ENCODE results near the gene SSBP3. TPM values are rescaled to one million over a fixed set of nuclear protein-coding genes. Genes with fewer than 3 reads are reported as not detected.

SSBP3 gene
- total RNA-seq, 1 experiment from 2014 or later: 115 TPM

- Mint-ChIP-seq H3K4me3 (no peak overlapping the region), H3K27me3 (ENCODE audit: low read depth) (no peaks in the 10 kb centered on the region), H3K27ac (0 out of 2 replicates have a peak overlapping the region, but pooled peaks have one; percentile 88), H3K9me3 (no peaks in the 10 kb centered on the region), H3K4me1 (peaks cover 86% of the 10 kb centered on the region), H3K36me3 (no peaks in the 10 kb centered on the region)
- ChIA-PET POLR2A (no interaction called here), CTCF (interaction anchor here (0.6 to 1.8 kb wide), 7 partner anchors 13 to 306 kb away, joined by 3 to 7 read pairs (median 4); no protein-coding TSS in a partner anchor)
- DNase-seq (ENCODE audit: low spot score) (no peak), ATAC-seq (no peak; the same call in 1 of the 2 replicates)
- TF ChIP-seq ZBTB43 (CRISPR knock-in tag; IDR thresholded peaks at IDR 0.05): no peak
- TF ChIP-seq ZNF138 (CRISPR knock-in tag; conservative IDR thresholded peaks at IDR 0.05): no peak
- no peak for TF ChIP-seq CTCF (IDR thresholded peaks at IDR 0.05)
- TF ChIP-seq NR1H2 (CRISPR knock-in tag; IDR thresholded peaks at IDR 0.05): no peak
- no peak for TF ChIP-seq TEAD1 (CRISPR knock-in tag; IDR thresholded peaks at IDR 0.05)
- TF ChIP-seq NFE2L1 (CRISPR knock-in tag; IDR thresholded peaks at IDR 0.05): no peak
- TF ChIP-seq, protein P1, sequence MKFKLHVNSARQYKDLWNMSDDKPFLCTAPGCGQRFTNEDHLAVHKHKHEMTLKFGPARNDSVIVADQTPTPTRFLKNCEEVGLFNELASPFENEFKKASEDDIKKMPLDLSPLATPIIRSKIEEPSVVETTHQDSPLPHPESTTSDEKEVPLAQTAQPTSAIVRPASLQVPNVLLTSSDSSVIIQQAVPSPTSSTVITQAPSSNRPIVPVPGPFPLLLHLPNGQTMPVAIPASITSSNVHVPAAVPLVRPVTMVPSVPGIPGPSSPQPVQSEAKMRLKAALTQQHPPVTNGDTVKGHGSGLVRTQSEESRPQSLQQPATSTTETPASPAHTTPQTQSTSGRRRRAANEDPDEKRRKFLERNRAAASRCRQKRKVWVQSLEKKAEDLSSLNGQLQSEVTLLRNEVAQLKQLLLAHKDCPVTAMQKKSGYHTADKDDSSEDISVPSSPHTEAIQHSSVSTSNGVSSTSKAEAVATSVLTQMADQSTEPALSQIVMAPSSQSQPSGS (CRISPR knock-in tag; IDR thresholded peaks at IDR 0.05; ENCODE audit: borderline replicate concordance, low read depth): no peak
- no peak for TF ChIP-seq ZNF263 (CRISPR knock-in tag; IDR thresholded peaks at IDR 0.05; ENCODE audit: low read depth)
- no peak for TF ChIP-seq ESRRA (CRISPR knock-in tag; IDR thresholded peaks at IDR 0.05; ENCODE audit: borderline replicate concordance)
- TF ChIP-seq ZNF232 (CRISPR knock-in tag; IDR thresholded peaks at IDR 0.05): no peak
- TF ChIP-seq ZNF317 (CRISPR knock-in tag; IDR thresholded peaks at IDR 0.05; ENCODE audit: borderline replicate concordance, low read depth): no peak
- TF ChIP-seq, protein P2, sequence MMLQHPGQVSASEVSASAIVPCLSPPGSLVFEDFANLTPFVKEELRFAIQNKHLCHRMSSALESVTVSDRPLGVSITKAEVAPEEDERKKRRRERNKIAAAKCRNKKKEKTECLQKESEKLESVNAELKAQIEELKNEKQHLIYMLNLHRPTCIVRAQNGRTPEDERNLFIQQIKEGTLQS (CRISPR knock-in tag; conservative IDR thresholded peaks at IDR 0.05): no peak
- TF ChIP-seq STAT6 (CRISPR knock-in tag; conservative IDR thresholded peaks at IDR 0.05; ENCODE audit: low read depth): no peak
- TF ChIP-seq, protein P3, sequence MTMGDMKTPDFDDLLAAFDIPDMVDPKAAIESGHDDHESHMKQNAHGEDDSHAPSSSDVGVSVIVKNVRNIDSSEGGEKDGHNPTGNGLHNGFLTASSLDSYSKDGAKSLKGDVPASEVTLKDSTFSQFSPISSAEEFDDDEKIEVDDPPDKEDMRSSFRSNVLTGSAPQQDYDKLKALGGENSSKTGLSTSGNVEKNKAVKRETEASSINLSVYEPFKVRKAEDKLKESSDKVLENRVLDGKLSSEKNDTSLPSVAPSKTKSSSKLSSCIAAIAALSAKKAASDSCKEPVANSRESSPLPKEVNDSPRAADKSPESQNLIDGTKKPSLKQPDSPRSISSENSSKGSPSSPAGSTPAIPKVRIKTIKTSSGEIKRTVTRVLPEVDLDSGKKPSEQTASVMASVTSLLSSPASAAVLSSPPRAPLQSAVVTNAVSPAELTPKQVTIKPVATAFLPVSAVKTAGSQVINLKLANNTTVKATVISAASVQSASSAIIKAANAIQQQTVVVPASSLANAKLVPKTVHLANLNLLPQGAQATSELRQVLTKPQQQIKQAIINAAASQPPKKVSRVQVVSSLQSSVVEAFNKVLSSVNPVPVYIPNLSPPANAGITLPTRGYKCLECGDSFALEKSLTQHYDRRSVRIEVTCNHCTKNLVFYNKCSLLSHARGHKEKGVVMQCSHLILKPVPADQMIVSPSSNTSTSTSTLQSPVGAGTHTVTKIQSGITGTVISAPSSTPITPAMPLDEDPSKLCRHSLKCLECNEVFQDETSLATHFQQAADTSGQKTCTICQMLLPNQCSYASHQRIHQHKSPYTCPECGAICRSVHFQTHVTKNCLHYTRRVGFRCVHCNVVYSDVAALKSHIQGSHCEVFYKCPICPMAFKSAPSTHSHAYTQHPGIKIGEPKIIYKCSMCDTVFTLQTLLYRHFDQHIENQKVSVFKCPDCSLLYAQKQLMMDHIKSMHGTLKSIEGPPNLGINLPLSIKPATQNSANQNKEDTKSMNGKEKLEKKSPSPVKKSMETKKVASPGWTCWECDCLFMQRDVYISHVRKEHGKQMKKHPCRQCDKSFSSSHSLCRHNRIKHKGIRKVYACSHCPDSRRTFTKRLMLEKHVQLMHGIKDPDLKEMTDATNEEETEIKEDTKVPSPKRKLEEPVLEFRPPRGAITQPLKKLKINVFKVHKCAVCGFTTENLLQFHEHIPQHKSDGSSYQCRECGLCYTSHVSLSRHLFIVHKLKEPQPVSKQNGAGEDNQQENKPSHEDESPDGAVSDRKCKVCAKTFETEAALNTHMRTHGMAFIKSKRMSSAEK (CRISPR knock-in tag; IDR thresholded peaks at IDR 0.05; ENCODE audit: borderline replicate concordance): no peak
- no peak for TF ChIP-seq ERG (CRISPR knock-in tag; IDR thresholded peaks at IDR 0.05)
- TF ChIP-seq AR (CRISPR knock-in tag; IDR thresholded peaks at IDR 0.05): no peak
Observed at GRCh38 chr1:54297596-54298283, 108.5 kb downstream of the SSBP3 start.

Measured in WTC11 (cell line).